Neural cell (in vitro differentiated cells): ENCODE data around the gene PRRT2. TPM values are rescaled to one million over a fixed set of nuclear protein-coding genes. Genes with fewer than 3 reads are reported as not detected.

Experiments used
- H2AFZ ChIP-seq: fragments of 200-600, 300-800 bp; sonication (generic), shearing (Covaris generic); 2 replicates; pipeline ENCODE4 v1.6.0; 2014; ENCODE audit warnings: low read depth, mild to moderate bottlenecking, antibody characterized with exemption, low read length, moderate library complexity
- H3F3A ChIP-seq: fragments of 200-600 bp; shearing (Covaris generic); 2 replicates; pipeline ENCODE4 v1.6.1; 2016; ENCODE audit warnings: mild to moderate bottlenecking, moderate library complexity, mixed read lengths, antibody characterized with exemption, low read length; ENCODE audit not compliant: insufficient read depth, poor library complexity, severe bottlenecking
- H3K27ac ChIP-seq: fragments of 200-600, 300-800 bp; sonication (generic), shearing (Covaris generic); 2 replicates; pipeline ENCODE4 v1.5.1; 2014; ENCODE audit warnings: mild to moderate bottlenecking, low read length, moderate library complexity
- H3K27me3 ChIP-seq: fragments of 300-800, 200-600 bp; sonication (generic), shearing (Covaris generic); 2 replicates; pipeline ENCODE4 v1.6.0; 2014; ENCODE audit warnings: mild to moderate bottlenecking, low read depth, low read length, moderate library complexity; ENCODE audit not compliant: insufficient read depth
- H3K36me3 ChIP-seq: fragments of 300-800, 200-600 bp; sonication (generic), shearing (Covaris generic); 2 replicates; pipeline ENCODE4 v1.5.1; 2014; ENCODE audit warnings: mild to moderate bottlenecking, antibody characterized with exemption, low read length, moderate library complexity; ENCODE audit not compliant: insufficient read depth
- H3K4me2 ChIP-seq: fragments of 300-800, 200-600 bp; sonication (generic), shearing (Covaris generic); 2 replicates; pipeline ENCODE4 v1.6.0; 2014; ENCODE audit warnings: mild to moderate bottlenecking, low read length
- H3K4me3 ChIP-seq: fragments of 300-800, 200-600 bp; sonication (generic), shearing (Covaris generic); 2 replicates; pipeline ENCODE4 v1.5.1; 2014; ENCODE audit warnings: mild to moderate bottlenecking, low read length, moderate library complexity
- H3K79me2 ChIP-seq: fragments of 200-600 bp; shearing (Covaris generic); replicated peaks from 2 replicates; pipeline ENCODE4 v1.6.0; 2014; ENCODE audit warnings: mild to moderate bottlenecking, low read length, moderate library complexity; ENCODE audit not compliant: insufficient read depth
- H3K9ac ChIP-seq: fragments of 300-800, 200-600 bp; sonication (generic), shearing (Covaris generic); 2 replicates; pipeline ENCODE4 v1.6.1; 2016; ENCODE audit warnings: mild to moderate bottlenecking, low read length, mixed read lengths
- H3K9me2 ChIP-seq: fragments of 200-600 bp; shearing (Covaris generic); 2 replicates; pipeline ENCODE4 v1.6.1; 2016; ENCODE audit warnings: mild to moderate bottlenecking, low read length, mixed read lengths; ENCODE audit not compliant: insufficient read depth
- H3K9me3 ChIP-seq: fragments of 200-600, 300-800 bp; sonication (generic), shearing (Covaris generic); 2 replicates; pipeline ENCODE4 v1.6.1; 2016; ENCODE audit warnings: mild to moderate bottlenecking, mixed run types, low read length, moderate library complexity, mixed read lengths
- H4K20me1 ChIP-seq: fragments of 200-600 bp; shearing (Covaris generic); 2 replicates; pipeline ENCODE4 v1.6.1; 2016; ENCODE audit warnings: mild to moderate bottlenecking, mixed run types; ENCODE audit not compliant: insufficient read depth
- CTCF ChIP-seq: fragments of 450-650 bp; IDR thresholded peaks from 2 replicates; pipeline ENCODE4 v1.5.1; 2014; ENCODE audit warnings: antibody characterized with exemption, mild to moderate bottlenecking, moderate library complexity; ENCODE audit not compliant: poor library complexity, severe bottlenecking
- EP300 ChIP-seq: fragments of 450-650 bp; conservative IDR thresholded peaks from 2 replicates; pipeline ENCODE4 v1.6.1; 2014; ENCODE audit warnings: antibody characterized with exemption, mild to moderate bottlenecking, moderate library complexity; ENCODE audit not compliant: poor library complexity, severe bottlenecking
- EZH2 ChIP-seq: fragments of 200-600, 300-800 bp; shearing (Covaris generic), sonication (generic); IDR thresholded peaks from 2 replicates; pipeline ENCODE4 v1.6.1; 2014; ENCODE audit warnings: antibody characterized with exemption, low read length, borderline replicate concordance, mild to moderate bottlenecking; ENCODE audit not compliant: insufficient read depth, poor library complexity, severe bottlenecking
- MXI1 ChIP-seq: fragments of 450-650 bp; conservative IDR thresholded peaks from 2 replicates; pipeline ENCODE4 v1.6.1; 2014; ENCODE audit warnings: antibody characterized with exemption, mild to moderate bottlenecking; ENCODE audit not compliant: poor library complexity, severe bottlenecking
- POLR2AphosphoS5 ChIP-seq: IDR thresholded peaks from 2 replicates; pipeline ENCODE4 v1.6.1; 2012
- RAD21 ChIP-seq: fragments of 450-650 bp; conservative IDR thresholded peaks from 2 replicates; pipeline ENCODE4 v1.6.1; 2014; ENCODE audit warnings: antibody characterized with exemption, mild to moderate bottlenecking, moderate library complexity
- REST ChIP-seq: IDR thresholded peaks from 2 replicates; pipeline ENCODE4 v1.6.1; 2012; ENCODE audit warnings: borderline replicate concordance
- SMC3 ChIP-seq: fragments of 450-650 bp; conservative IDR thresholded peaks from 2 replicates; pipeline ENCODE4 v1.6.1; 2014; ENCODE audit warnings: antibody characterized with exemption, mild to moderate bottlenecking, moderate library complexity; ENCODE audit not compliant: poor library complexity
- TAF1 ChIP-seq: IDR thresholded peaks from 2 replicates; pipeline ENCODE4 v1.6.1; 2012; ENCODE audit warnings: low read depth
- polyA plus RNA-seq: library from polyadenylated mRNA; depleted of rRNA; stranded (reverse); fragments of >200 nt; gene quantifications from 2 replicates; pipeline ENCODE4 v1.2.3, GENCODE V29; 2014

PRRT2 gene
- polyA plus RNA-seq, 1 donor from 2014 or later = 84.2 TPM

GRCh38 chr16:29854520-29855100, 42.6 kb downstream of the PRRT2 start:
- no peaks in the 10 kb centered on the region for H3F3A ChIP-seq
- no peak overlapping the region for H3K27ac ChIP-seq
- no peaks in the 10 kb centered on the region for H3K9me2 ChIP-seq
- H3K79me2 ChIP-seq = no peaks in the 10 kb centered on the region
- H3K27me3 ChIP-seq = no peaks in the 10 kb centered on the region
- no peaks in the 10 kb centered on the region for H3K9me3 ChIP-seq
- H3K4me3 ChIP-seq = no peak overlapping the region
- H2AFZ ChIP-seq = no peak overlapping the region
- TF ChIP-seq POLR2AphosphoS5 = no peak
- TF ChIP-seq REST = no peak
- no peak for TF ChIP-seq RAD21
- H3K4me2 ChIP-seq = no peak overlapping the region
- no peaks in the 10 kb centered on the region for H4K20me1 ChIP-seq
- no peak overlapping the region for H3K9ac ChIP-seq
- no peaks in the 10 kb centered on the region for H3K36me3 ChIP-seq

- no peaks in the 10 kb centered on the region for H3K9me2 ChIP-seq
- no peak overlapping the region for H3K9ac ChIP-seq
- H3K27me3 ChIP-seq = no peaks in the 10 kb centered on the region
- H3K9me3 ChIP-seq = no peaks in the 10 kb centered on the region
- H3K79me2 ChIP-seq = peaks cover 4% of the 10 kb centered on the region
- no peak overlapping the region for H3K4me3 ChIP-seq
- H3K36me3 ChIP-seq = no peaks in the 10 kb centered on the region
- no peaks in the 10 kb centered on the region for H3F3A ChIP-seq
- no peak overlapping the region for H3K4me2 ChIP-seq
- no peak overlapping the region for H2AFZ ChIP-seq
- TF ChIP-seq EZH2 (no peak), TAF1 (no peak), EP300 (no peak), CTCF (no peak), MXI1 (no peak), RAD21 (no peak), SMC3 (no peak), REST (no peak), POLR2AphosphoS5 (no peak)
- H4K20me1 ChIP-seq = no peaks in the 10 kb centered on the region
- H3K27ac ChIP-seq = no peak overlapping the region
Measured at GRCh38 chr16:29857133-29857760, 45.3 kb downstream of the PRRT2 start.
